BLaER1 (cell line): ENCODE measurements around the gene MAGI2.

Experiments used
- H3K27ac ChIP-seq: shearing (Covaris generic); formaldehyde crosslinking; 2 replicates; pipeline ENCODE4 v1.8.1; 2022
- H3K27me3 ChIP-seq: shearing (Covaris generic); formaldehyde crosslinking; 2 replicates; pipeline ENCODE4 v1.8.1; 2022
- H3K36me3 ChIP-seq: shearing (Covaris generic); formaldehyde crosslinking; 2 replicates; pipeline ENCODE4 v1.8.1; 2022
- H3K4me1 ChIP-seq: shearing (Covaris generic); formaldehyde crosslinking; 2 replicates; pipeline ENCODE4 v1.8.1; 2022
- H3K4me2 ChIP-seq: shearing (Covaris generic); formaldehyde crosslinking; 2 replicates; pipeline ENCODE4 v1.8.1; 2022
- H3K4me3 ChIP-seq: shearing (Covaris generic); formaldehyde crosslinking; 2 replicates; pipeline ENCODE4 v1.8.1; 2022
- H3K9ac ChIP-seq: shearing (Covaris generic); formaldehyde crosslinking; 2 replicates; pipeline ENCODE4 v1.8.1; 2022
- H3K9me3 ChIP-seq: shearing (Covaris generic); formaldehyde crosslinking; 2 replicates; pipeline ENCODE4 v1.8.1; 2022
- H4K20me1 ChIP-seq: shearing (Covaris generic); formaldehyde crosslinking; 2 replicates; pipeline ENCODE4 v1.8.1; 2022
- Cebpa-rat ChIP-seq: shearing (Covaris generic); IDR thresholded peaks from 2 replicates; pipeline ENCODE4 v1.8.1; 2022

Gene MAGI2

GRCh38 chr7:79398138-79398749, 55.2 kb downstream of the MAGI2 start:
- Histone ChIP-seq H3K9ac (no peak overlapping the region), H3K36me3 (no peaks in the 10 kb centered on the region)

GRCh38 chr7:79386688-79387422, 66.6 kb downstream of the MAGI2 start:
- Histone ChIP-seq H3K4me2 (no peak overlapping the region), H3K9me3 (no peaks in the 10 kb centered on the region), H3K36me3 (no peaks in the 10 kb centered on the region), H3K4me3 (no peak overlapping the region), H4K20me1 (no peaks in the 10 kb centered on the region), H3K27me3 (no peaks in the 10 kb centered on the region), H3K27ac (no peak overlapping the region), H3K4me1 (no peaks in the 10 kb centered on the region), H3K9ac (no peak overlapping the region)
- no peak for TF ChIP-seq Cebpa-rat

More at GRCh38 chr7:79398138-79398749, 55.2 kb downstream of the MAGI2 start:
- Histone ChIP-seq H4K20me1 (no peaks in the 10 kb centered on the region), H3K9me3 (no peaks in the 10 kb centered on the region), H3K4me2 (no peak overlapping the region), H3K4me1 (no peaks in the 10 kb centered on the region), H3K4me3 (no peak overlapping the region), H3K27ac (no peak overlapping the region), H3K27me3 (no peaks in the 10 kb centered on the region)
- no peak for TF ChIP-seq Cebpa-rat

DNA sequence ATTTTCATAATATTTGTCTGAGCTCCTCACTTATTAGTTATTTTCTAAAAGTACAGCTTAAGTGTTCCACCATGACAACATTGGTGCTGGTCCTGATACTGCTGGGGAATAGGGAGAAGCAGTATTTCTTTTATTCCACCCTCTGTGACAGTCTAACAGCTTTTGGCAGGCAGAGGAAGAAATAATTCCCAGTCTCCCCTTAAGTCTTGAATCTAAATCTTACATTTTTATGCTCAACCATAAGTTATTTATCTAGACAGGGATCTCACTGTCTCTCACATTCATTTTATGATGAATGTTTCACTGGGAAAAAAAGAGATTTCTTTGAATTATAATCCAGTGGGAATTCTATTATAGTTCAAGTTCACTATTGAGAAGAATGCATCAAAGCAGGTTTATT, 71.5 kb downstream of the MAGI2 start:
- H4K20me1 ChIP-seq = no peaks in the 10 kb centered on the region
- no peak overlapping the region for H3K4me2 ChIP-seq
- no peak overlapping the region for H3K4me3 ChIP-seq
- TF ChIP-seq Cebpa-rat = no peak
- H3K36me3 ChIP-seq = no peaks in the 10 kb centered on the region
- H3K9ac ChIP-seq = no peak overlapping the region
- H3K4me1 ChIP-seq = no peaks in the 10 kb centered on the region
- no peaks in the 10 kb centered on the region for H3K9me3 ChIP-seq
- H3K27me3 ChIP-seq = no peaks in the 10 kb centered on the region
- no peak overlapping the region for H3K27ac ChIP-seq

DNA sequence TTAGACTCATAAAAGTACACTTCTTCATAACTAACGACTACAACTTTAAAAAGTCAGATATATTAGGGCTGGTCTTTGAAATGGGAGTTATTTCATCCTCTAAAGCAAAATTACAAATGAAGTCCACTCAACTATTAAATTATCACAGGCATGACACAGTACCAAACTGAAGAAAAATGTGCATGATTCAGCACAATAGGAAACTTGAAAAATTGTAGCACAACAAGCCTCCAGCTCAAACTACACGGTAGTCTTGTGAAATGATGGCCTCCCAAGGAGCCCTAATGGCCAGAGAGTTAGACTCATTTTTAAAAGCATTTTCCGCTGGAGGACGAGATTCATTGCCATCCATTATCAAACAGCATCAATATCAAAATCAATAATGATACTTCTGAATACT, 76.4 kb downstream of the MAGI2 start:
- H3K27ac ChIP-seq = no peak overlapping the region
- no peak for TF ChIP-seq Cebpa-rat
- no peaks in the 10 kb centered on the region for H3K4me1 ChIP-seq
- H3K9ac ChIP-seq = no peak overlapping the region
- no peaks in the 10 kb centered on the region for H3K27me3 ChIP-seq
- no peak overlapping the region for H3K4me2 ChIP-seq
- H3K4me3 ChIP-seq = no peak overlapping the region
- H3K9me3 ChIP-seq = no peaks in the 10 kb centered on the region
- no peaks in the 10 kb centered on the region for H4K20me1 ChIP-seq
- no peaks in the 10 kb centered on the region for H3K36me3 ChIP-seq

DNA sequence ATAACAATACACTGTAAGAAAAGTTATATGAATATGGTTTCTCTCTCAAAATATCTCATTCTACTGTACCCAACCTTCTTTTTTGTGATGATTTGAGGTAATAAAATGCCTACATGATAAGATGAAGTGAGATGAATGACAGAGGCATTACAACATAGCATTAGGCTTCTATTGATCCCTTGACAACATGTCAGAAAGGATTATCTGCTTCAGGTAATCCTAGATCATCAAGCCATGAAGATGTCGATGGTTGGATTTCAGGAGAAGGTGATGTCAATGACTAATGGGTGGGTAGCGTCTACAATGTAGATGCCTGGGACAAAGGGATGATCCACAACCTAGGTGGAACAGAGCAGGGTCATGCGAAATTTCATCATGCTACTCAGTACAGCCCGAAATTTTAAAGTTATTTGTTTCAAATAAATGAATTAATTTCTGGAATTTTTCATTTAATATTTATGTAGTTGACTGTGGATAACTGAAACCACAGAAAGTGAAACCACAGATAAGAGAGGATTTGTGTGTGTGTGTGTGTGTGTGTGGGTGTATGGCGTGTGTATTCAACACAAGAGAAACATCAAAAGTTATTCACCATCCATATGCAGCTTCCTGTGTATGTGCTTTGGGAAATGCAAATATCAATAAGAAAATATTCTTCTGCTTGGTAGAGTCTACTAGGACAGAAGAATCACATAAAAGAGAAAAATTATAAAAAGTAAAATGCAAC, 77.0 kb downstream of the MAGI2 start:
- H3K36me3 ChIP-seq = no peaks in the 10 kb centered on the region
- no peak overlapping the region for H3K9ac ChIP-seq
- H3K27ac ChIP-seq = no peak overlapping the region
- H3K4me2 ChIP-seq = no peak overlapping the region
- H3K4me1 ChIP-seq = no peaks in the 10 kb centered on the region
- no peaks in the 10 kb centered on the region for H3K9me3 ChIP-seq
- no peaks in the 10 kb centered on the region for H4K20me1 ChIP-seq
- TF ChIP-seq Cebpa-rat = no peak
- H3K4me3 ChIP-seq = no peak overlapping the region
- H3K27me3 ChIP-seq = no peaks in the 10 kb centered on the region

- H3K9me3 ChIP-seq = no peaks in the 10 kb centered on the region
- H4K20me1 ChIP-seq = no peaks in the 10 kb centered on the region
- no peaks in the 10 kb centered on the region for H3K36me3 ChIP-seq
- H3K4me1 ChIP-seq = no peaks in the 10 kb centered on the region
- no peak overlapping the region for H3K4me2 ChIP-seq
- no peaks in the 10 kb centered on the region for H3K27me3 ChIP-seq
- no peak for TF ChIP-seq Cebpa-rat
- H3K4me3 ChIP-seq = no peak overlapping the region
- H3K27ac ChIP-seq = no peak overlapping the region
- no peak overlapping the region for H3K9ac ChIP-seq
Observed at GRCh38 chr7:79361214-79361613, 92.3 kb downstream of the MAGI2 start.

- Histone ChIP-seq H3K9me3 (no peaks in the 10 kb centered on the region), H3K36me3 (no peaks in the 10 kb centered on the region), H3K4me3 (no peak overlapping the region)
Observed at GRCh38 chr7:79359827-79360226, 93.6 kb downstream of the MAGI2 start.

DNA sequence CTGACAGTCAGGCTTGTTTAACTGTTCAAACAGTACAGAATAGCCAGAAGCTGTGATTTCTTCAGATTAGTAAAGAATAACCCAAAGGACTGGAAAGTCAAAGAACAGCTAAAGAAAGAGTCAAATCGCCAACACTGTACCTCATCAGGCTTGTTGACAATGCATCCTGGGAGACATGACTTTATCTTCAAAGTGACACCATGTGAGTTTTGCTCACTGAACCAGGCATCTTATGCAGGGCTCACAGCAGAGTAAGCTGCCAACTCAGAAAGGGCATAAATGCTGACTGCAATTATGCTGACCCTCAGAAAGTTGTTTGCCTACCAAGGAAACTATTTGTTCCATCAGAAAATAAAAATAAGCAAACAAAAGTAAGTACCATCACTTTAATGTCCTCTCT, 96.4 kb downstream of the MAGI2 start:
- H3K9ac ChIP-seq = no peak overlapping the region
- TF ChIP-seq Cebpa-rat = no peak
- H3K4me3 ChIP-seq = no peak overlapping the region
- no peaks in the 10 kb centered on the region for H3K27me3 ChIP-seq
- no peaks in the 10 kb centered on the region for H3K4me1 ChIP-seq
- no peak overlapping the region for H3K27ac ChIP-seq
- no peak overlapping the region for H3K4me2 ChIP-seq
- no peaks in the 10 kb centered on the region for H3K9me3 ChIP-seq
- H3K36me3 ChIP-seq = no peaks in the 10 kb centered on the region
- H4K20me1 ChIP-seq = no peaks in the 10 kb centered on the region

More at GRCh38 chr7:79359827-79360226, 93.6 kb downstream of the MAGI2 start:
- no peaks in the 10 kb centered on the region for H4K20me1 ChIP-seq
- H3K4me2 ChIP-seq = no peak overlapping the region
- H3K9ac ChIP-seq = no peak overlapping the region
- H3K27ac ChIP-seq = no peak overlapping the region
- H3K4me1 ChIP-seq = no peaks in the 10 kb centered on the region
- no peak for TF ChIP-seq Cebpa-rat
- no peaks in the 10 kb centered on the region for H3K27me3 ChIP-seq

- TF ChIP-seq Cebpa-rat = no peak
- Histone ChIP-seq H3K4me2 (no peak overlapping the region), H3K9me3 (no peaks in the 10 kb centered on the region), H3K4me1 (no peaks in the 10 kb centered on the region), H3K9ac (no peak overlapping the region), H3K36me3 (no peaks in the 10 kb centered on the region), H3K4me3 (no peak overlapping the region), H3K27ac (no peak overlapping the region), H4K20me1 (no peaks in the 10 kb centered on the region), H3K27me3 (no peaks in the 10 kb centered on the region)
Observed at GRCh38 chr7:79353720-79354468, 99.6 kb downstream of the MAGI2 start.
